ENCODE results near the gene DACH1. TPM values are rescaled to one million over a fixed set of nuclear protein-coding genes. Genes with fewer than 3 reads are reported as not detected.

The DACH1 gene
- total RNA-seq, 2 donors from 2014 or later, result not detected

DNA sequence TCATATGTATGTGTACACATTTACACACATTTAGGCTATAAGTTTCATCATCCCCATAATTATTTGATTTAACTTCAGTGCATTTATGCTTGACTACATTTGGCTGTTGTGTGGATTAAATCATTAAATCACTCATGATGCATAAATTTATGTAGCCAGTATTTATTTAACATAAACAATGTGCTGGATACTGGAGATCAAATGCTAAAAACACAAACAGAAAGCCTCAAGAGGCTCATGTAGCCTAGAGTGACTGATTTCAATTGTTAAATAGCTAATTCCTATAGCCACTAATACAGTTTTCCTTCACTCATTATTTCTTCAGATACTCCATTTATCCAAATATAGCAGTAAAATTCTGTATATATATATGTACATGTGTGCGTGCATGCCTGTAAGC lies 376.0 kb downstream of the DACH1 start:
- DNase-seq (ENCODE audit: low spot score in 2 of 2), result no peak
- no peak for ATAC-seq

DNA sequence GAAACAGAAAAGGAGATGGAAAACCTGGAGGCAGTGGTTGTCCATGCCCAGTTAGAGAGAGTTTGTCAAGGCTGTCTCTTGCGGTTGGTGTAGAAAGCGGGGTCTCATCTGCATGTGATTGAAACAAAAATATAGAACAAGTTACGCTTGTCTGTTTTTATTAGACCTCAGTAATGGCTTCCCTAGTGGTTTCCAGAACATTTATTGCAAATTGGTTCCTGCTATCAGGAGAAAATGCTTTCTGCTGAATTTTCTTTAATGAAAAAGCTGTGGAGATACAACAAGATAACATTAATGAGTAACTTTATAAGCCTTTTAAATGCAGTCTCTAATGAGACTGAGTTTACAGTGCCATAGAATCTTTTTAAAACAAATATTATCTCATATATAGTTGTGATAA lies 378.0 kb downstream of the DACH1 start:
- no peaks in the 10 kb centered on the region for H3K36me3 Mint-ChIP-seq
- DNase-seq (ENCODE audit: low spot score in 2 of 2), result no peak
- ATAC-seq, result no peak
- no peak overlapping the region for H3K27ac Mint-ChIP-seq
- H3K9me3 Mint-ChIP-seq, result no peaks in the 10 kb centered on the region

More for the DNA sequence above, 376.0 kb downstream of the DACH1 start:
- H3K9me3 Mint-ChIP-seq, result no peaks in the 10 kb centered on the region
- no peak overlapping the region for H3K27ac Mint-ChIP-seq
- no peaks in the 10 kb centered on the region for H3K36me3 Mint-ChIP-seq

- no peak for DNase-seq (ENCODE audit: low spot score in 2 of 2)
- ATAC-seq, result no peak
- no peak overlapping the region for H3K27ac Mint-ChIP-seq
- H3K9me3 Mint-ChIP-seq, result no peaks in the 10 kb centered on the region
- H3K36me3 Mint-ChIP-seq, result no peaks in the 10 kb centered on the region
These were observed 378.8 kb downstream of the DACH1 start for GRCh38 chr13:71488201-71488600.

DNA sequence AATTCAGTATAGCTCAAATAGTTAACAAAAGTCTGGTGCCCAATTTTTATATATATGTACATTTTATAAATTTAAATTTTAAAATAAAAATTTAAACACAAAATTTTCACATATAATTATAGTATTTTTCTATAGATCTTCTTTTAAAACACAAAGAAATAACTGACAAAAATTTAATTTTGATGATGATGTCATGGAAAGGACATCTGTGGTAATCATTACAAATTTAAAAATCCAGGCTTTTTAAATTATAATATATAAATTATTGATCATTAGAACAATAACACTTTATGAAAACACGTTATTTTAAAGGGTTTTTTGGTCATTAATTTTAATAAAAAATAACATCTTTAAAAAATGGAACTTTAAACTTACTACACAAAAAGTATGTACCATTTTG lies 381.1 kb downstream of the DACH1 start:
- ATAC-seq, result no peak
- DNase-seq (ENCODE audit: low spot score in 2 of 2), result no peak
- no peaks in the 10 kb centered on the region for H3K9me3 Mint-ChIP-seq
- H3K36me3 Mint-ChIP-seq, result no peaks in the 10 kb centered on the region
- H3K27ac Mint-ChIP-seq, result no peak overlapping the region

DNA sequence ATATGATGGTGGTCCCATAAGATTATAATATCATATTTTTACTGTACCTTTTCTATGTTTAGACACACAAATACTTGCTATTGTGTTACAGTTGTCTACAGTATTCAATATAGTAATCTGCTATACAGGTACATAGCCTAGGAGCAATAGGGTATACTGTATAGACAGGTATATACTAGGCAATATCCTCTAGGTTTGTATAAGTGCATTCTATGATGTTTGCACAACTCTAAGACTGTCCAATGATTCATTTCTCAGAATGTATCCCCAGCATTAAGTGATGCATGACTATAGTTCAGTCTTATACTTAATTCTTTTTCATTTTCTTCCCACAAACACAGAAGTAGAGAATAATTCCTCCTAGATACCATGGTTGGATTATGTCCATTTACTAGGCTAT lies 383.3 kb downstream of the DACH1 start:
- H3K9me3 Mint-ChIP-seq, result no peaks in the 10 kb centered on the region
- DNase-seq (ENCODE audit: low spot score in 2 of 2) (no peak), ATAC-seq (peak in 1 of 2 donors; percentile 24)
- H3K36me3 Mint-ChIP-seq, result no peaks in the 10 kb centered on the region
- no peak overlapping the region for H3K27ac Mint-ChIP-seq

DNA sequence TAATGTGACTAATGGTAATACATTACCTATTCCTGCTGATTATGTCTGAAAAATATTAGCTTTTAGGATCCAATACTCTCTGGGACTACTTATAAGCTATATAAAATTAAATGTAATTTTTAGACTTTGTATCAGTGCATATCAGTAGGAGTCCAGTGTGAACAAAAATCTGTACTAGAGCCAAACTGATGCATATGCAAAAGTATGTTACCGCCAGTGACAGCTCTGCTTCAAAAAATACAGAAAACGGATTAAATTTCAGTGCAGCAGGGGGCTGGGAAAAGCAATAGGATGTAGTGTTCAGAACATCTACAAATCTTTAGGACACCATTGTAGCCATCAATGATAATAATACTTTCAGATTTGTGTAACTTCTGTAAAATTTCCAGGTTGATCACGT lies 385.5 kb downstream of the DACH1 start:
- no peak for ATAC-seq
- no peak for DNase-seq (ENCODE audit: low spot score in 2 of 2)
- Mint-ChIP-seq H3K36me3 (no peaks in the 10 kb centered on the region), H3K27ac (no peak overlapping the region), H3K9me3 (no peaks in the 10 kb centered on the region)

DNA sequence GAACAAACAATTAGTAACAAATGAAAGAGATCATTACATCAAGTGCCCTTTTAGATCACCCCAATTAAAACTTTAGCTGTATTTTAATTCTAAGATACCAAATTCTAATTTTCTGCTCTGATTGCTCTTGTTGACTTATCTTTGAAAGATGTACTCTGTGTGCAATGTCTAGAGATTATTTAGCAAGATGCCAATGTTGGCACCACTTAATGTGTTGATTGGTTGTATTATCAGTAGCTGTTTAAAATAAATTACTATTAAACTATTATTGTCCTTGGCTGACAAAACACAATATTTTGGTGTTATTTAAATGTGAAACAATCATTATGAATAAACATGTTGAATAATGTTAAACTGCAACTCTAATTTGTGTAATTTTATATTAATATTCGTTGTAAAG lies 386.0 kb downstream of the DACH1 start:
- ATAC-seq (no peak), DNase-seq (ENCODE audit: low spot score in 2 of 2) (no peak)
- H3K36me3 Mint-ChIP-seq, result no peaks in the 10 kb centered on the region
- no peaks in the 10 kb centered on the region for H3K9me3 Mint-ChIP-seq
- no peak overlapping the region for H3K27ac Mint-ChIP-seq

- Mint-ChIP-seq H3K27ac (no peak overlapping the region), H3K36me3 (no peaks in the 10 kb centered on the region), H3K9me3 (no peaks in the 10 kb centered on the region)
- DNase-seq (ENCODE audit: low spot score in 2 of 2) (no peak), ATAC-seq (no peak)
These were observed 389.3 kb downstream of the DACH1 start for GRCh38 chr13:71477735-71478134.

- H3K27ac Mint-ChIP-seq, result no peak overlapping the region
- no peaks in the 10 kb centered on the region for H3K9me3 Mint-ChIP-seq
- DNase-seq (ENCODE audit: low spot score in 2 of 2) (no peak), ATAC-seq (no peak)
- H3K36me3 Mint-ChIP-seq, result no peaks in the 10 kb centered on the region
These were observed 392.1 kb downstream of the DACH1 start for GRCh38 chr13:71474936-71475335.

GRCh38 chr13:71469626-71470025 lies 397.4 kb downstream of the DACH1 start:
- H3K27ac Mint-ChIP-seq, result no peak overlapping the region
- ATAC-seq, result no peak
- DNase-seq (ENCODE audit: low spot score in 2 of 2), result no peak
- H3K36me3 Mint-ChIP-seq, result no peaks in the 10 kb centered on the region
- no peaks in the 10 kb centered on the region for H3K9me3 Mint-ChIP-seq

- Mint-ChIP-seq H3K36me3 (no peaks in the 10 kb centered on the region), H3K9me3 (no peaks in the 10 kb centered on the region), H3K27ac (no peak overlapping the region)
- ATAC-seq (no peak), DNase-seq (ENCODE audit: low spot score in 2 of 2) (no peak)
These were observed 402.3 kb downstream of the DACH1 start for GRCh38 chr13:71464686-71465085.

DNA sequence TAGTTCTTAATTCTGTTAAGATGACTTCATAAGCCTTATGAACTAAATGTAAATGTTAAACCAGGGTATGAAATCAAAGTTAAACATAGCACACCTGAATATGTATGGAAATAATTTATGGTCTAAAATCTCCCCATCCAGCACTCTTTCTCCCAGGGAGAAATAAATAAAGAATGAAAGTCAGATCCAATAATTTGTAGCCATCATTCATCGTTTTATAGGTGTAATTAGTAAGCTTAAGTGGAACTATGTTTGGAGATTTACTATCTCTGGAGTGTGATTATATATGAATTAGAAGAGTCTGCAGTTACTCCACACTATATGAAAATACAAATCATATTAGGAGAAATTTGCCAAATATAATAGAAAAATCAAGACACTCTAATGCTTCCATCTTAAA lies 405.1 kb downstream of the DACH1 start:
- Mint-ChIP-seq H3K36me3 (no peaks in the 10 kb centered on the region), H3K27ac (no peak overlapping the region), H3K9me3 (no peaks in the 10 kb centered on the region)
- no peak for DNase-seq (ENCODE audit: low spot score in 2 of 2)
- ATAC-seq, result no peak

DNA sequence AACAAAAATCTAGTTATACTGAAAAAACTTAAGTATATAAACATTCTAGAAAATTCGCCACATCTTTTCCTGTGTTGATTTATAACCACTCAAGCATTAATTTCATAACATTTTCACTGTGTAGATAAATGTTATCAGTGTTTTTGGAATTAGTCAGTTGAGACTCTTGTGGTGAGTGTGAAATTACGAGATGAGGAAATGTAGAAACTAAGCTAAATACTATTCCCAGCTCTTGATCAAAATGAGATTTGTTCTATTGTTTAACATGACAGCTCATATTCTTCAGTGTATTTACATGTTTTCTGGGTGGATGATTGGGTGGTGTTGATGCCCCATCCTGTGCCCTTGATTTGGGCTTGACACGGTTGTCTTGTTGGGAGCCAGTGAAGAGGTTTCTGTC lies 406.8 kb downstream of the DACH1 start:
- Mint-ChIP-seq H3K9me3 (no peaks in the 10 kb centered on the region), H3K27ac (no peak overlapping the region), H3K36me3 (no peaks in the 10 kb centered on the region)
- ATAC-seq (no peak), DNase-seq (ENCODE audit: low spot score in 2 of 2) (no peak)

DNA sequence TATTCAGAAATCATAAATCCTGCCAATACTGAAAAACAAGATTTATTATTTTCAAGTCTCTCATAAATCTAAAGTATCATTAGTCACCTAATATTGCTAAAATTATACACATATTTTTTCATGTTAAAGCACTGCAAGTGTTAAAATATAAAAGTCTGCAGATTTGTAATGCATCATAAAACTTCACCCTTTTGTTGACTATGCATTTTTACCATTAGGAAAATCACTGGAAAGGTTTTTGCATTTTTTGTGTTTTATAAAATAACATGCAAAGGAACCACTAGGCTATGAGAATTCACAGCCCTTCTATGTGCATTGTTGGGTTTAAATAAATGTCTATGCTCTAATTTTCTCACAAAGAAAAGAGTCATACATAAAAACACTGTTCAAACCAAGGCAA lies 407.3 kb downstream of the DACH1 start:
- no peak for DNase-seq (ENCODE audit: low spot score in 2 of 2)
- ATAC-seq, result no peak
- no peaks in the 10 kb centered on the region for H3K36me3 Mint-ChIP-seq
- no peak overlapping the region for H3K27ac Mint-ChIP-seq
- H3K9me3 Mint-ChIP-seq, result no peaks in the 10 kb centered on the region

GRCh38 chr13:71457645-71458044 lies 409.4 kb downstream of the DACH1 start:
- peaks cover 0 to 4% of the 10 kb centered on the region in 2 donors for H3K9me3 Mint-ChIP-seq

GRCh38 chr13:71456136-71456535 lies 410.9 kb downstream of the DACH1 start:
- Mint-ChIP-seq H3K36me3 (no peaks in the 10 kb centered on the region), H3K27ac (no peak overlapping the region), H3K9me3 (peaks cover 0 to 4% of the 10 kb centered on the region in 2 donors)
- DNase-seq (ENCODE audit: low spot score in 2 of 2) (no peak), ATAC-seq (no peak)

More at GRCh38 chr13:71457645-71458044, 409.4 kb downstream of the DACH1 start:
- no peaks in the 10 kb centered on the region for H3K36me3 Mint-ChIP-seq
- H3K27ac Mint-ChIP-seq, result no peak overlapping the region
- ATAC-seq, result no peak
- no peak for DNase-seq (ENCODE audit: low spot score in 2 of 2)

GRCh38 chr13:71454509-71454908 lies 412.5 kb downstream of the DACH1 start:
- peaks cover 0 to 4% of the 10 kb centered on the region in 2 donors for H3K9me3 Mint-ChIP-seq
- H3K27ac Mint-ChIP-seq, result no peak overlapping the region
- H3K36me3 Mint-ChIP-seq, result no peaks in the 10 kb centered on the region
- ATAC-seq (peak in 1 of 2 donors; percentile 16), DNase-seq (ENCODE audit: low spot score in 2 of 2) (no peak)

- DNase-seq (ENCODE audit: low spot score in 2 of 2), result no peak
- ATAC-seq, result no peak
- Mint-ChIP-seq H3K9me3 (no peaks in the 10 kb centered on the region), H3K36me3 (no peaks in the 10 kb centered on the region), H3K27ac (no peak overlapping the region)
These were observed 418.8 kb downstream of the DACH1 start for GRCh38 chr13:71448080-71448630.

GRCh38 chr13:71437704-71438103 lies 429.3 kb downstream of the DACH1 start:
- Mint-ChIP-seq H3K36me3 (no peaks in the 10 kb centered on the region), H3K9me3 (no peaks in the 10 kb centered on the region), H3K27ac (no peak overlapping the region)
- no peak for DNase-seq (ENCODE audit: low spot score in 2 of 2)
- ATAC-seq, result no peak
